ENCODE data around the gene TNFSF12.
A peak's percentile ranks its signal among the peaks of the same experiment; 100 is the strongest.

TNFSF12 gene

GRCh38 chr17:7579001-7579833 lies 30.4 kb downstream of the TNFSF12 start, which contains the start of gene CD68:
Gene CD68, plus strand, starts transcription at chr17:7579638. Its CDS starts 40 bp downstream, at chr17:7579678.
- Mint-ChIP-seq H3K27ac (peak within 1 kb of the TSS; percentile 87), H3K36me3 (peaks cover 75% of the 10 kb centered on the region), H3K4me1 (peaks cover 91% of the 10 kb centered on the region), H3K27me3 (no peaks in the 10 kb centered on the region), H3K4me3 (peak within 1 kb of the TSS; percentile 58), H3K9me3 (no peaks in the 10 kb centered on the region)
- DNase-seq = peak; percentile 64
- CTCF ChIA-PET = interaction anchor here (1.2 to 1.3 kb wide), 2 partner anchors 10 to 35 kb away, joined by 3 read pairs; partner anchors contain the start of genes FXR2 and SOX15

DNA sequence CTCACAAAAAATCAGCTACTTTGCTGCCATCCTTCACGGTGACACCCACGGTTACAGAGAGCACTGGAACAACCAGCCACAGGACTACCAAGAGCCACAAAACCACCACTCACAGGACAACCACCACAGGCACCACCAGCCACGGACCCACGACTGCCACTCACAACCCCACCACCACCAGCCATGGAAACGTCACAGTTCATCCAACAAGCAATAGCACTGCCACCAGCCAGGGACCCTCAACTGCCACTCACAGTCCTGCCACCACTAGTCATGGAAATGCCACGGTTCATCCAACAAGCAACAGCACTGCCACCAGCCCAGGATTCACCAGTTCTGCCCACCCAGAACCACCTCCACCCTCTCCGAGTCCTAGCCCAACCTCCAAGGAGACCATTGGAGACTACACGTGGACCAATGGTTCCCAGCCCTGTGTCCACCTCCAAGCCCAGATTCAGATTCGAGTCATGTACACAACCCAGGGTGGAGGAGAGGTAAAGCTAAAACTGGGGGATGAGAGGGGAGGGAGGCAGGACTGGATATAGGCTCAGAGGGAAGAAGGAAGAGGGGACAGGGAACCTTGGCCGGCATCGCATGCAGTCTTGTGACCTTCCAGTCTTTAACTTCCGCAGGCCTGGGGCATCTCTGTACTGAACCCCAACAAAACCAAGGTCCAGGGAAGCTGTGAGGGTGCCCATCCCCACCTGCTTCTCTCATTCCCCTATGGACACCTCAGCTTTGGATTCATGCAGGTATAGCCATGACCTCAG lies 31.2 kb downstream of the TNFSF12 start:
- peak overlapping the region; percentile 87 for H3K27ac Mint-ChIP-seq
- CTCF ChIA-PET = interaction anchor here (1.0 to 1.3 kb wide), 3 partner anchors 10 to 93 kb away, joined by 3 to 6 read pairs (median 3); partner anchors contain the start of genes FXR2 and SOX15
- peaks cover 90% of the 10 kb centered on the region for H3K4me1 Mint-ChIP-seq
- no peak for DNase-seq
- H3K36me3 Mint-ChIP-seq = peaks cover 69% of the 10 kb centered on the region
- no peaks in the 10 kb centered on the region for H3K9me3 Mint-ChIP-seq
- H3K27me3 Mint-ChIP-seq = no peaks in the 10 kb centered on the region
- H3K4me3 Mint-ChIP-seq = peak overlapping the region; percentile 52

- CTCF ChIA-PET = interaction anchor here (1.0 to 1.1 kb wide), 2 partner anchors 9 to 92 kb away, joined by 3 to 6 read pairs; partner anchors contain the start of gene SOX15
- Mint-ChIP-seq H3K4me1 (peaks cover 90% of the 10 kb centered on the region), H3K36me3 (peaks cover 63% of the 10 kb centered on the region), H3K27ac (peak overlapping the region; percentile 87), H3K9me3 (no peaks in the 10 kb centered on the region), H3K4me3 (peak overlapping the region; percentile 11), H3K27me3 (no peaks in the 10 kb centered on the region)
- no peak for DNase-seq
Observed at GRCh38 chr17:7580604-7581575, 32.0 kb downstream of the TNFSF12 start.

- Mint-ChIP-seq H3K4me1 (peaks cover 78% of the 10 kb centered on the region), H3K4me3 (peak overlapping the region; percentile 94), H3K36me3 (peaks cover 48% of the 10 kb centered on the region), H3K27me3 (no peaks in the 10 kb centered on the region), H3K9me3 (no peaks in the 10 kb centered on the region), H3K27ac (peak overlapping the region; percentile 99)
- DNase-seq = no peak
- CTCF ChIA-PET = interaction anchor here (1.3 kb wide), 1 partner anchor 146 kb away, joined by 4 read pairs; no protein-coding TSS in a partner anchor
Observed at GRCh38 chr17:7582396-7583252, 33.8 kb downstream of the TNFSF12 start.

GRCh38 chr17:7583253-7584109 lies 34.6 kb downstream of the TNFSF12 start, which contains the start of gene MPDU1:
Gene MPDU1, plus strand, starts transcription at chr17:7583852. Its CDS starts 11 bp downstream, at chr17:7583863.
- CTCF ChIA-PET = interaction anchor here (0.8 to 1.8 kb wide), 6 partner anchors 11 to 147 kb away, joined by 3 to 10 read pairs (median 4); partner anchors contain the start of genes FXR2, SENP3 and WRAP53
- Mint-ChIP-seq H3K9me3 (no peaks in the 10 kb centered on the region), H3K27ac (peak within 1 kb of the TSS; percentile 99), H3K27me3 (no peaks in the 10 kb centered on the region), H3K36me3 (peaks cover 46% of the 10 kb centered on the region), H3K4me1 (peaks cover 71% of the 10 kb centered on the region), H3K4me3 (peak within 1 kb of the TSS; percentile 94)
- peak; percentile 96 for DNase-seq

GRCh38 chr17:7586673-7587419 lies 38.0 kb downstream of the TNFSF12 start:
- Mint-ChIP-seq H3K36me3 (peaks cover 38% of the 10 kb centered on the region), H3K27me3 (no peaks in the 10 kb centered on the region), H3K27ac (peak overlapping the region; percentile 67), H3K4me3 (no peak overlapping the region), H3K9me3 (no peaks in the 10 kb centered on the region), H3K4me1 (peaks cover 38% of the 10 kb centered on the region)
- CTCF ChIA-PET = interaction anchor here (0.9 to 2.4 kb wide), 4 partner anchors 9 to 101 kb away, joined by 4 to 13 read pairs (median 9); partner anchors contain the start of genes SENP3, TP53 and WRAP53
- no peak for DNase-seq

- Mint-ChIP-seq H3K9me3 (no peaks in the 10 kb centered on the region), H3K4me3 (no peak overlapping the region), H3K27ac (peak overlapping the region; percentile 67), H3K36me3 (peaks cover 39% of the 10 kb centered on the region), H3K27me3 (no peaks in the 10 kb centered on the region), H3K4me1 (peaks cover 31% of the 10 kb centered on the region)
- CTCF ChIA-PET = interaction anchor here (0.9 to 2.4 kb wide), 2 partner anchors 13 to 27 kb away, joined by 4 to 10 read pairs; partner anchors contain the start of gene SENP3
- DNase-seq = no peak
Observed at GRCh38 chr17:7587420-7588151, 38.7 kb downstream of the TNFSF12 start.

GRCh38 chr17:7588553-7589203 lies 39.8 kb downstream of the TNFSF12 start:
- H3K27ac Mint-ChIP-seq = no peak overlapping the region
- no peak overlapping the region for H3K4me3 Mint-ChIP-seq
- H3K36me3 Mint-ChIP-seq = peaks cover 42% of the 10 kb centered on the region
- no peaks in the 10 kb centered on the region for H3K9me3 Mint-ChIP-seq
- CTCF ChIA-PET = interaction anchor here (0.9 to 2.6 kb wide), 13 partner anchors 8 to 233 kb away, joined by 3 to 22 read pairs (median 4); partner anchors contain the start of gene TMEM95
- DNase-seq = no peak
- no peaks in the 10 kb centered on the region for H3K27me3 Mint-ChIP-seq
- peaks cover 23% of the 10 kb centered on the region for H3K4me1 Mint-ChIP-seq

DNA sequence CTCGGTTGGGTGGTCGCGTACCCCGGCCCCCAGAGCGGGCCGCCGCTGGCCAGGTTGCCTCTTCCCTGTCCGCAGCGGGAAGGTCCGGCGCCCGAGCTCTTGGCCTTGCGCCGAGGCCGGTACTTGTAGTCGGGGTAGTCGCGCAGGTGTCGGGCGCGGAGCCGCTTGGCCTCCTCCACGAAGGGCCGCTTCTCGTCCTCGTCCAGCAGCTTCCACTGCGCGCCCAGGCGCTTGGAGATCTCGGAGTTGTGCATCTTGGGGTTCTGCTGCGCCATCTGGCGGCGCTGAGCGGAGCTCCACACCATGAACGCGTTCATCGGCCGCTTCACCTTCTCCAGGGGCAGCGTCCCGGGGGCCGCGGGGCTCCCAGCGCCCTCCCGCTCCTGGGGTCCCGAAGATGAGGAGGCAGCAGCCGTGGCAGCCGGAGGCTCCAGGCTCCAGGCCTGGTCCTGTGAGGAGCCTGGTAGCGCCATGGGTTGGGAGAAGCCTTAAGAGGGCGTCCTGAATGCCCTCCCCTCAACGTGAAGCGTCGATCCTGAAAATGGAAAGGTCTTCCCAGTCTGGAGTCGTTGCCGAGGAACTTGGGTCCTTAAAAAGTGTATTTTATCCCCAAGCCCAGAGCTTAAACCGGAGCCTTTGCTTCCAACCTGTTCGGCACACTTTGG lies 40.5 kb downstream of the TNFSF12 start:
- Mint-ChIP-seq H3K9me3 (no peaks in the 10 kb centered on the region), H3K4me1 (peaks cover 22% of the 10 kb centered on the region), H3K4me3 (no peak overlapping the region), H3K27me3 (no peaks in the 10 kb centered on the region), H3K27ac (no peak overlapping the region), H3K36me3 (peaks cover 47% of the 10 kb centered on the region)
- peak; percentile 80 for DNase-seq
- CTCF ChIA-PET = interaction anchor here (0.9 to 2.6 kb wide), 17 partner anchors 9 to 544 kb away, joined by 3 to 22 read pairs (median 4); partner anchors contain the start of genes FXR2 and TMEM95

All from activated naive CD4-positive, alpha-beta T cell treated with anti-CD3 and anti-CD28 coated beads, Interleukin-2, amount 10 ng/mL, durations not matched to agents 7 days and 5 days (primary cell).